Measurements from ENCODE around the gene ARPC2. TPM values are rescaled to one million over a fixed set of nuclear protein-coding genes. Genes with fewer than 3 reads are reported as not detected.
"Not testable (repeated sequence)": the region's sequence is repeated elsewhere in the genome, so short reads cannot be mapped to it uniquely, and the experiment has no call there.

The ARPC2 gene
- total RNA-seq, 1 donor from 2014 or later, result 51.4 TPM

DNA sequence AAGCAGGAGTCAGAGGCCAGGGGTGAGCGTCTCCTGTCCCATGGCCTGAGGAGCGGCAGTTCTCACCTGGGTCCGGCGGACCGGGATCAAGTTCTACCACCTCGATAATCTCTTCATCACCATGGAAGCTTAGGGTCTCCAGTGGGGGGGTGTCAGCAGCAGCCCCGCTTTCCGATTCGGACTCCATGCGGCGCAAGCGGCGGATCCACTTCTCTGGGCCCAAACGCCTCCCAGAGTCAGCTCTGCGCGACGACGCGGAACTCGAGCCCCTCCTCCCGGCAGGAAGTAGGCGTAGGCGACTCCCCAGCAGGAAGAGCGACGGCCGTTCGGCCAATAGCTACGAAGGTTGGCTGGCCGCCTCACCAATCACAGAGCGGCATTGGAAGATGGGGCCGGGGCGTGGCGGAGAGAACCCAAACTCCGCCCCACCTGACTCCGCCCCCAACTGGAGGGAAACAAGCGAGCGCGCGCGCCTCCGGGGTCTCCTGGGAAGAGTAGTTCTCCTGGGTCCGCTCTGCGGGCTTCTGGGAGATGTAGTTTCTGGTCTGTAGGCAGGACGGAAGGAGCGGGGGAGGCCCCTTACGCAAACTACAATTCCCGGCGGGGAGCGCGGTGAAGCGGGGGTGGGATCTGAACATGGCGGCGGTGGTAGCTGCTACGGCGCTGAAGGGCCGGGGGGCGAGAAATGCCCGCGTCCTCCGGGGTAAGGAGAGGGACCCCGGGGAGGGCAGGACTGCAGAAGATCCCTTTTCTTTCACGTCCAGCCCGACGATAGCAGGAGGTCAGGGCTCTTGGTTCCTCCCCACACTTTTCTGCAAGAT lies 53.1 kb downstream of the ARPC2 start, which contains the start of the genes AAMP and PNKD:
TSS of gene AAMP (minus strand) at position 238 of the 821 bp plus-strand sequence. CDS start at position 187, 51 bp downstream.
TSS of gene PNKD (plus strand) at position 620 of the 821 bp plus-strand sequence. CDS start at position 637, 17 bp downstream.
- ATAC-seq (peak; percentile 86), DNase-seq (ENCODE audit: low spot score) (peak; percentile 100)

DNA sequence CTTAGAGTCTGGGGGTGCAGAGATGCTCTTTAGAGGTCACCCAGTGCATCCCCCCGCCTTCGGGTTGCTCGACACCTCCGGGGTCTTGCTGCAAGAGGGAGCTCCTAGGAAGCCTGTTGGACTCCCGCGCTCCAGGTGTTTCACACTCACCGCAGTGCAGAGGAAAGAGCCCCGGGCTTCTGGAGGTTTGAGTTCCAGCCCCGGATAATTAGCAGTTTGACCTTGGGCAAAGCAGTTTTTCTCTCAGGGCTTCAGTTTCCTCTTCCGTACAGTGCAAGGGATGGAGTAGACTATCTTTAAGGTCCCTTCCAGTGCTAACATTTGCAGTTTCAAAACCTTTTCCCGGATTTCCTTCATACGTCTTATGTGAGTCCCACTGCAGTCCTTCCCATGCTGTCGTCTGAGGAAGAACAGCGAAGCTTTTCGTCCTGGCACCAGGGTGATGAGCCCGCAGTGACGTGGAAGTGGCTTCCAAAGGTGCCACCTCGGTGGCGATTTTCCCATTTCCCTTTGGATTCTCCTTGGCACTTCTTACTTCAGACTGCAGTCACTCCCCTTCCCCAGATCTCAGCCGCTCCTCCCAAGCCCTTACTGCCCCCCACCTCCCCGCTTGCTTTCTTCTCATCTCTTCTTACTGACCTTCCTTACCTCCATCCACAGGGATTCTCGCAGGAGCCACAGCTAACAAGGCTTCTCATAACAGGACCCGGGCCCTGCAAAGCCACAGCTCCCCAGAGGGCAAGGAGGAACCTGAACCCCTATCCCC lies 53.9 kb downstream of the ARPC2 start:
- DNase-seq (ENCODE audit: low spot score) (no peak), ATAC-seq (no peak)

DNA sequence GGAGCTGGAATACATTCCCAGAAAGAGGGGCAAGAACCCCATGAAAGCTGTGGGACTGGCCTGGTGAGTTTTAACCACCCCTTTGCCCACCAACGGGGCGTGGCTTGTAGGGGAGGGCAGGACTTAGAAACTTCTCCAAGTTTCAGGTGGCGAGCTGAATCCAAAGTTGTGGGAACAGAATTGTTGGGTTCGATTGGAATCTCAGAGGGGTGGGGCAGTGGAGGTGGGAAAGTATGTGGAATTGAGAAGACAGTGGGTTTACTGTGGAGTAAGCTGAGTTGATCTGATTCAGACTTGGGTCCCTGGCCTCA lies 54.5 kb downstream of the ARPC2 start:
- ATAC-seq (no peak), DNase-seq (ENCODE audit: low spot score) (no peak)

DNA sequence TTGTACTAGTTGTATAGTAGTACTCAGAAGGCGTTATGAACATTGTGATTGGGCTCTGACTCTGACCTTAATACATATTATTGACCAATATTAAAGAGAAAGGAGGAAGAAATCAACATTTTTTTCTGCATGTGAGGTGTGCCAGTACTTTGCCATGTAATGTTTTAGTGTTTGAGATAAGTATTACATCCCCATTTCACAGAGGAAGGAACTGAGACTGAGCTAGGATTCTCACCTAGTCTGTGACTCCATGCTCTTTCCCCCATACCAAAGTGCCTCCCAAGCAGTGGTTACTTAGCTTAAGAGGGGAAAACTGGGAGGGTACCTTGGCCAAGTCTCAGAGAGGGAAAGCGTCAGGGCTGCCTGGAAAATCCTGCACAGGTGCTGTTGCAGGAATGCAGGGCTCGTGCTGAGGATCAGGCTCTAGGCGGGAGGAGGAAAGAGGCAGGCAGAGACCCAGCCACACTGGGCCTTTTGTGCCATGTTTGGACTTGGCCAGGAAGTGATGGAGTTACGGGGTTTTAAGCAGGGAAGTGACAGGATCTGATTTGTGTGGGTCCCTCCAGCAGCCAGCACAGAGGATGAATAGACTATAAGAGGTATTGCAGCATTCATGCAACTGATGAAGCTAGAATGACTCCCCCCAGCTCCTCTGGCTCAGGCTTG lies 55.0 kb downstream of the ARPC2 start:
- no peak for DNase-seq (ENCODE audit: low spot score)

DNA sequence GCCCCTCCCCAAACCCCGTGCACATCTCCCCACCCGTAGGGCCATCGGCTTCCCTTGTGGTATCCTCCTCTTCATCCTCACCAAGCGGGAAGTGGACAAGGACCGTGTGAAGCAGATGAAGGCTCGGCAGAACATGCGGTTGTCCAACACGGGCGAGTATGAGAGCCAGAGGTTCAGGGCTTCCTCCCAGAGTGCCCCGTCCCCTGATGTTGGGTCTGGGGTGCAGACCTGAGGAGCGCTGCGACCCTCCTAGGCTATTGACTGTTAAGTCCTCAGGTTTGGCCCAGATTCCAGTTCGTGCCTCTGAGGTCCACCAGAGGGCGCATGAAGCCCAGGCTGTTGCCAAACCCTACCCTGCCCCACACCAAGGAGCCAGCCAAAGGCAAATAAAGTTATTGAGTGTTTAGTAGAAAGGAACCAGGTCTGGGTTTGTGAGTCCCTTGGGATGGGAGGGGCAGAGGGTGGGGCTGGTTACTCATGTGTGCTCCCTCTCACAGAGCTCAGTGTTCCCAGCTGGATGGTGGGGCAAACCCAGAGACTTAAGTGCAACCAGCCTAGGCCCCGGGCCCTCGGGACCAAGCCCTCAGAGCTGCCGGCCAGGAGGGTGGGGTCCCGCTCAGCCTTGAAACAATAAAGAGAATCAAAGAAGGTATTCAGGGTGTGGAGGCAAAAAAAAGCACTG lies 55.7 kb downstream of the ARPC2 start:
- ATAC-seq, result peak; percentile 65
- DNase-seq (ENCODE audit: low spot score), result peak; percentile 87

More for the DNA sequence above, 55.0 kb downstream of the ARPC2 start:
- ATAC-seq, result no peak

DNA sequence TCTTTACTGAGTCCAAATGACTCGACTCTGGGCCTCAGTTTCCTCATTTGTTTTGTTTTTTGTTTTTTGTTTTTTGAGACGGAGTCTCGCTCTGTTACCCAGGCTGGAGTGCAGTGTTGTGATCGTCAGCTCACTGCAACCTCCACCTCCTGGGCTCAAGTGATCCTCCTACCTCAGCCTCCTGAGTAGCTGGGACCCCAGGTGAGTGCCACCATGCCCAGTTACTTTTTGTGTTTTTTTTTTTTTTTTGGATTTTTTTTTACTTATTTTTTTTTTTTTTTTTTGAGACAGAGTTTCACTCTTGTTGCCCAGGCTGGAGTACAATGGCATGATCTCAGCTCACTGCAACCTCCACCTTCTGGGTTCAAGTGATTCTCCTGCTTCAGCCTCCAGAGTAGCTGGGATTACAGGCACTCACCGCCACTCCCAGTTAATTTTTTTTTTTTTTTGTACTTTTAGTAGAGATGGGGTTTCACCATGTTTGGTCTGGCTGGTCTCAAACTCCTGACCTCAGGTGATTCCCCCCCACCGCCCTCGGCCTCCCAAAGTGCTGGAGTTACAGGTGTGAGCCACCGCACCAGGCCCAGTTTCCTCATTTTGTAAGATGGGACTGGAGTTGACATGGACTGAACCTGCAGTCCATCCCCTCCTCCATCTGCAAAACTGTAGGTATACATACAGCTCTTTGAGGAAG lies 56.4 kb downstream of the ARPC2 start:
- DNase-seq (ENCODE audit: low spot score); ATAC-seq: not testable (repeated sequence)

DNA sequence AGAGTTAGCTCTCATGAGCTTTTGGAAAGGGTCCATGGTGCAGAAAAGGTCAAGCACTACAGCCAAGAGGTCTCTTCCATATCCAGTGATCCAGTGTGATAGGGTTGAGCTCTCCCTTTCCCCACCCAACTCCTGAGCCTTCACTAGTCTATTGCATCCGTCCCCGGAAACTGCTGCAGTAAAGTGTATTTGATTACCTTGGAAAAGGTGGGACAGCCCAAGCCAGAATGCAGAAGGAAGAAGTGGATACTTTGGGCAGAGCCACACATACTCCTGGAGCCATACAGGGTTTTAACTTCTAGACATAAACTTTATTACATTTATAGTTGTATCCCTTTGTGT lies 56.9 kb downstream of the ARPC2 start:
- ATAC-seq, result no peak
- DNase-seq (ENCODE audit: low spot score), result no peak

DNA sequence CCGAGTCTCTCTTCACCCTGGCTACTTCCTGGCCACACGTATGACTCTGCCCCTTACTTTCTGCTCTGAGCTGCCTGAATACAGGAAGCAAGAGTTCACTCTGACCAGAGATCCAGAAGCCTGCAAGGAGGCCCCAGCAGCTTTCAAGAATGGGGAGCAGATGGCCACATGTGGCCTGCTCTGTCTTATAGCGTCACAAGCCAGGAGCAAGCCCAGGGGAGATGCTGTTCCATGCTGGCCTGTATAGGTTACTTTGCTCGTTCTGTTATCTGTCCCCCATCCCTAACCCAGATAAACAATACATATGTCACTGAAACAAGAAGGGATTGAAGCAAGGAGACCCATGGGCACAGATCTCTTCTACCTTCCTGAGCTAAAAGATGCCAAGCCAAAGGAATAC lies 57.6 kb downstream of the ARPC2 start:
- DNase-seq (ENCODE audit: low spot score), result no peak
- ATAC-seq, result no peak

DNA sequence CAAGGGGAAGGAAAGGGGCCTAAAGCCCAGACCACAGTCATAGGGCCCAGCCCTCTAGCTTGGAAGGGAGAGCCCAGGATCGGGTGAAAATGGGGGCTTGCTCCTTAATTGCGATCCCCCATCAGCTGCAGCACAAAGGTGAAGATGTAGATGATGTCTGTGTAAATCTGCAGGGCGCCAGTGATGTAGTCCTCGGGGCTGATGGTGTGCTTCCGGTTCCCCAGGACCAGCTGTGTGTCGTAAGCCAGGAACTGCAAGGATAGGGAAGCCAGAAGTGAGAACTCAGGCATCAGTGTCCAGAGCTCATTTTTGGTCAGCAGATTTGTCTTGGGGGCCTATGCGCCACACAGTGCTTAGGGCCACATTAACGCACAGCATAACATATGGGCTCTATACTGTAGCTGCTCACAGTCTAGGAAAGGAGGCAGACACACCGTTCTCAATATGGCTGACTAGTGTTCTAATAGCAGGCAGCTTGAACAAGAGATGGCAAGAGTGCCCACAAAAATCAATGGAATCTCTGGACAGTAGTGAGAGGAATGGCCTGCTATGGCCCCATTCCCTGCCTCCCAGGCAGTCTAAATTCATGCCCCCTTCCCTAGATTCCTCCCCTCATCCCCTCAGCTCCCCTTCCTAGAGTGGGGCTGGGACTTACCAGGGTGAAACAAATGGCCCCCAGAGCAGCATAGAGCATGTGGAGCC lies 58.5 kb downstream of the ARPC2 start:
- no peak for ATAC-seq
- DNase-seq (ENCODE audit: low spot score), result no peak

DNA sequence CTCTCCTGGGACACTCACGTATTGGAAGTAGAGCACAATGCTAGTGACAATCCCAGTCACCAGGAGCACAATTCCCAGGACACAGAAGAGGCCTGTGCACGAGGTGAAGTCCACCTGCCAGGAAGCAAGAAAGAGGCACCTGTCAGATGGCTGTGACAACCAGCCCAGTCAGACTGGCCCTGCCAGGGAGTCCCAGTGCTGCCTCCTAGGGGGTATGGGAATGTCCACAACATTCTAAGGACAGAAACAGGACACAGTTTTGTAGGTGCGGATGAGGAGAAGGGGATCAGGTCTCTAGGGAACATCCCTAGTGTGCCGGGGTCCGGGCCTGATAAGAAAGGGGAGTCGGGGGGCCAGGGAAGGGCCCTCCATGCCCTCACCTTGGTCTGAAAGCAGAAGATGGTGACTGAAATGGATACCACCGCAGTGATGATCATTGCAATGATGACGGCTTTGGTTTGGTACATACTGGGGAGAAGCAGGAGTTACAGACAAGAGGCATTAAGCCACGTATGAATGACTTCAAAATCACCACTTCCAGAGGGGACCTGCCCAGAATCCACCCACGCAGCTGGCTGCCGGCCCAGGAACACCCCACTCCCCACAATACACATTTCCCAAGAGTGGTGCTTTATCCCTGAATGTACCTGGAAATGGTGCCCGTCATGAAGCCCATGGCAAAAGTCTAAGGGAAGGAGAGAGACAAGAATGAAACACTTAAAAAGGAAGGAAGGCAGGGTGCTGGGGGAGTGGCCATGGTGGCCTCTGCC lies 60.2 kb downstream of the ARPC2 start:
- ATAC-seq, result no peak
- no peak for DNase-seq (ENCODE audit: low spot score)

DNA sequence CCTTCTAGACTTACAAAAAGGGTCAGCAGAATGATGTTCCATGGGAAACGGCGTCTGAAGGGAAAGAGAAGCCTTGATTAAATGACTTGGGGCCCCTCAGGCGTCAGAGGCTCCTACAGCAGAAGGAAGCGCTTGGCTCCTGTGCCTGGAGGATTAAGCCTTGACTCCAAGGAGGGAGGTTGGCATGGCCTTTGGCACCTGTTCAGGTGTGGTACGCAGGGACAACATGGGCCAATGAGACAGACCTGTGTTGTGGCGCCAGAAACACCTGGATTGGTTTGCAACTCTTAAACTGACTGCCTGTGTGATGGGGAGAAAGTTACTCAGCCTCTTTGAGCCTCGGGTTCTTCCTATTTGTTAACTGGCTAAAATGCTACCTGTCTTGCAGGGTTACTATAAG lies 60.9 kb downstream of the ARPC2 start:
- DNase-seq (ENCODE audit: low spot score) (no peak), ATAC-seq (no peak)

DNA sequence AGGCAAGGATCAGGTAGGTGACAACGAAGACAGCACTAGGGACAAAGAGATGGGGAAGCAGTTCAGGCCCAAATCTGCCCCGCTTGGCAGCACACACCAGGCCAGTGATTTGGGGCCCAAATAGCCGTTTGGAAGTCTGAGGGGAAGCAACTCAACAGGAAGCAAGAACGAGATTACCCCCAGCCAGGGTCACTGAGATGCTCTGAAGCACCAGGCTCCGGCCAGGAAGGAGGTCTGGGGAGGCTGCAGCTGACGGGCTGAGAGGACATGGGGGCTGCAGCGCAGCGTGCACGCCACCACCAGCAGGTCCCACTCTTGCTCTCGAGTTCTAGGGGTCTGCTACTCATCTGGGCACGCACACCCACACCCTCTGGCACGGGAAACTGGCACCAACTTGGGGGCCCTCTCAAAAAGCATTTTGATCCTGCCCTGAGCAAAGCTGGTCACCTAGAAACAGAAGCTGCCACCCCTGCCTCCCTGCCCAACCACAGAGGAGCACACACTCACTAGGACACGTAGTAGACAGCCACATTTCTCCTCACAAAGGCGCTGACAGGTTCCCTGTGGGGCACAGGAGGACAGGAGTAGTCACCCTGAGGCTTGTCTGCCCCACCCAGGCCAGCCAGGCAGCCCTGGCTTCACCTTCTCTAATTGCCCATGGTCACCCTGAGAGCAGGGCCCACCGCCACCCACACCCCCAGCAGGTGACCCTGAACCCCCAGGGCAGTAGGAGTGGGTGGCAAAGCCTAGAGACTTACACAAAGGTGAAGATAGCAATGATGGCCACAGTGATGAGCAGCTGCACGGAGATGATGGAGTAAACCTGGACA lies 61.8 kb downstream of the ARPC2 start:
- ATAC-seq (no peak), DNase-seq (ENCODE audit: low spot score) (no peak)

DNA sequence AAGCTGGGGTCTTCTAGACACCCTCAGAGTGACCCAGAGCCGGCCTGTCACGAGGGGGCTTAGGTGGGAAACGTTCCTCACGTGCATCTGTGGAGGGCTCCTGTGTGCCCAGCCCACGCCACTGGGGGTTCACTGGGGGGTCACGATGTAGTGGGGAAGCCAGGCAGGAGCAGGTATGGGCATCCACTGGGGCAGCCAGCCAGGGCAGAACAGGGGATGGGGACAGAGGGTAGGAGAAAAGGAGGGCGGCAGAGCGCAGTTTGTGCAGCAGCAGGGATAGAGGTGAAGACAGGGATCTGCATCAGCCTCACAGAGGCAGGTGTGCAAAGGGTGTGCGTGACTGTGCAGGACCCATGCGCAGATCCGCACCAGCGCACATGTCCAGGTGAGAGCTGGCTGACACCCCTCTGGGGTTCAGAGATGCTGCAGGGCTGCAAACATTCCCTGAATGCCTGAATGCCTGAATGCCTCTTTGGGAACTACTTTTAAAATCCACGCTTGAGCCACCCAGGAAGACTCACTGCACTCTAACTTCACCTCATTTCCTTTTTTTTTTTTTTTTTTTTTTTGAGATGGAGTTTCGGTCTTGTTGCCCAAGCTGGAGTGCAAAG lies 63.4 kb downstream of the ARPC2 start:
- DNase-seq (ENCODE audit: low spot score) (no peak), ATAC-seq (no peak)

DNA sequence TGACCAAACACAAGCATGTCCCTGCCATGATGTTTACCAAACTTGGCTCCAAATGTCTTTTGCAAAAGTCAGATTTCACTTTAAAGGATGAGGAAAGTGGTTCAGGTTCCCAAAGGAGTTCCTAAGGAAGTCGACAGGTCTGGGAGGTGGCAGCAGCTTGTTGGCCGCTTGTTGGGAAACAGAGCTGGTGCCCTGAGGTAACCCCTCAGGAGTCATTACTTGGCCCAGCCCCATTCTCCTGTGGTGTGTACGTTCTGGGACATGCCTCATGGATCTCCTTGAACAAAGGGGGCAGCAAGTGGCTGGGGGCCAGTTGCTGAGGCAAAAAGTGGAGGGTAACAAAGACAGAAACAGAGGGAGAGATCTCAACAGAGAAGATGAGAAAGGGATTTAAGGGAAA lies 64.5 kb downstream of the ARPC2 start:
- ATAC-seq (peak; percentile 33), DNase-seq (ENCODE audit: low spot score) (no peak)

DNA sequence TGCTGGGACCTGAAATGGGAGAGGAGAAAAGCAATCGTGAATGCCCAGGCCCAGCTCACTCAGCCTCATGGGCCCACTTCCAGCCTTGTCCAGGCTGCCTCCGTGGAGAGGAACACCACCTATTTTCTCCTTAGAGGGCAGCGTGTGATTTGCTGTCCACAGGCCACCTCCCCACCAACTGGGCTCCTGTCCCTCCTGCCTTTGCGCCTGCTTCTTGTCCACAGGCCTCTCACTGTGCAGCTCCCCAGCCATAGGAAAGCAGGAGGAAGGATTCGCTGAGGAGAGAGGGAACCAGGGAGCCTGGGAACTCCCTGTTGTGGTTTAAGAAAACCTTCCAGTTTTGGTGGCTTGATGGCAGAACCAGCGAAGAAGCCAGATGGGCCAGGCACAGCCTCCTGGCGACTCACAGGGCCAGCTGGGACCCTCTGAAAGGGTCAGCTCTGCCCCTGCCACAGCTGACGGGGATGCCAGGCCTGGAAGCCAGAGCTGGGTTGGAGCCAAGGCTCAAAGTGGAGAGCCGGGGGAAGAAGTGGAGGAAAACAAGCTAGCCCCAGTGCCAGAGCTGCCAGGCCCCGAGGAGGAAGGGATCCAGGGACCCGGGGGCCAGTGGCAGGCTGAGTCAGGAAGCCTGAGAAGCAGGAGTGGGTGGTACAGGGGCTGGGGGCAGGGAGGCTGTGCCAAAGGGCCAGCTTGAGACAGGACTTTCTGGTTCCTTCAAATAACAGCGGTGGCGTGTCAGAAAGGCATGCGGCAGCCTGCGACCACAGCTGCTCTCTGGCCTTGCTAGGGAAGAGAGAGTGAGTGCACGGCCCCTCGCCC lies 65.4 kb downstream of the ARPC2 start:
- ATAC-seq (peak; percentile 3), DNase-seq (ENCODE audit: low spot score) (peak; percentile 66)

DNA sequence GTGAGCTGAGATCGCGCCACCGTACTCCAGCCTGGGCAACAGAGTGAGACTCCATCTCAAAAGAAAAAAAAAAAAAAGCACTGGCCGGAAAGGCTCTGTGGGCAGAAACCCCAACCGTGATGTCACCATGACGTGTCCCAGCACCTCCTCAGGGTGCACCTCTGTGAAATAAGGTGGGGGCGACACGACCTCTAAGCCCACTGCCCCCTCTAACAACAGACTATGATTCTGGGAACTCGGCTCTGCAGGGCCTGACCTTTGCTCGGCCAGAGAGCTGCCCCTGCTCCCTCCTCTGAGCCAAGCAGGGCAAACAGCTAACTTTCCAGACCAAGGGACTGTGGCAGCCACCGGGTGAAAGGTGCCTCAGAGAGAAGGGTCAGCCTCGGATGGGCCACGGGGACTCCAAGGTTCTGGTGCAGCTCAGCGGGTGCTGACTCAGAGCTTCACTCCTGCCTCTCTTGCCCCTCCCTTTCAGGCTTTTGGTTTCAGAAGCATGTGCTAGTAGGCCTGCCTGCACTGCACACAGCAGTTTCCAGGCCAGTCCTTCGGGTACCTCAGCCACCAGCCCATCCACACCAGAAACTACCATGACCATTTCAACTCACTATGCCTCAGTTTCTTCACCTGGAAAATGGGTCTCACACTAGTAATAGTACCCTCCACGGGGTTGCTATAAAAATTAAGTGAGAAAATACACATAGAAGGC lies 67.3 kb downstream of the ARPC2 start:
- DNase-seq (ENCODE audit: low spot score) (peak; percentile 82), ATAC-seq (peak; percentile 57)

Data from left lobe of liver (tissue), 2 donors.